GM12878 (cell line): ENCODE measurements around the gene BCOR. TPM values are rescaled to one million over a fixed set of nuclear protein-coding genes. Genes with fewer than 3 reads are reported as not detected.

Experiments used
- ATAC-seq: fragments of 200-7000 bp; cut with Tn5 transposase; 3 replicates; pipeline ENCODE4 v1.9.1; 2020; ENCODE audit warnings: mild to moderate bottlenecking, moderate library complexity
- BruUV-seq: library from RNA; stranded (reverse); fragments of 400-500 nt; replicated peaks from 2 replicates; lab custom pipeline; 2021; lab: Mats Ljungman, UMichigan
- CTCF ChIA-PET: fragments of 300-600 bp; sonication (Branson Sonifier 250); formaldehyde crosslinking; extraction: SDS; loops from one replicate; lab custom pipeline; 2021; ENCODE audit warnings: inconsistent platforms; lab: Yijun Ruan, JAX
- POLR2A ChIA-PET: fragments of 350-600 bp; formaldehyde crosslinking; extraction: SDS; loops from one replicate; lab custom pipeline; 2021; ENCODE audit warnings: inconsistent platforms; lab: Charles Lee
- RAD21 ChIA-PET: fragments of 300-600 bp; sonication (Branson Sonifier 250); formaldehyde crosslinking; loops from one replicate; lab custom pipeline; 2023; ENCODE audit warnings: antibody characterized with exemption; ENCODE audit not compliant: unreplicated experiment; lab: Charles Lee
- SMC1A ChIA-PET: fragments of 300-600 bp; sonication (Branson Sonifier 250); formaldehyde crosslinking; loops from one replicate; lab custom pipeline; 2023; ENCODE audit not compliant: unreplicated experiment, uncharacterized antibody; lab: Charles Lee
- DNase-seq: peaks from one replicate; pipeline ENCODE4 v3.0.0-alpha.2; 2011; ENCODE audit warnings: low read depth, low spot score
- FAIRE-seq: peaks from 3 replicates; lab custom pipeline; 2011; peaks lifted over from hg19 to GRCh38; lab: Jason Lieb, UNC
- H2AFZ ChIP-seq: 2 replicates; pipeline ENCODE4 v1.6.0; 2011; ENCODE audit warnings: low read depth, low read length, control low read depth; ENCODE audit not compliant: control insufficient read depth
- H3K27ac ChIP-seq: 2 replicates; pipeline ENCODE4 v1.5.1; 2011; ENCODE audit warnings: control low read depth; ENCODE audit not compliant: control insufficient read depth, insufficient read depth
- H3K27me3 ChIP-seq, 2 experiments: replicated peaks in 1 of 2; 2 replicates each; pipeline versions ENCODE4 v1.6.0 to v1.6.1; 2011; ENCODE audit warnings: low read length in 1 of 2; ENCODE audit not compliant: control insufficient read depth in 2 of 2, insufficient read depth in 2 of 2
- H3K36me3 ChIP-seq, 2 experiments: 2 replicates each; pipeline ENCODE4 v1.5.1; 2011; ENCODE audit warnings: low read length in 1 of 2; ENCODE audit not compliant: control insufficient read depth in 2 of 2, insufficient read depth in 2 of 2
- H3K4me1 ChIP-seq: 2 replicates; pipeline ENCODE4 v1.6.1; 2011; ENCODE audit warnings: mild to moderate bottlenecking, low read length, moderate library complexity, mixed read lengths; ENCODE audit not compliant: control insufficient read depth, insufficient read depth
- H3K4me2 ChIP-seq: 2 replicates; pipeline ENCODE4 v1.6.0; 2011; ENCODE audit warnings: control low read depth; ENCODE audit not compliant: control insufficient read depth, insufficient read depth
- H3K4me3 ChIP-seq: fragments of 200-600 bp; sonication (generic); 2 replicates; pipeline ENCODE4 v1.5.1; 2016
- H3K79me2 ChIP-seq: 2 replicates; pipeline ENCODE4 v1.6.0; 2011; ENCODE audit warnings: low read length; ENCODE audit not compliant: control insufficient read depth, insufficient read depth
- H3K9ac ChIP-seq: 2 replicates; pipeline ENCODE4 v1.8.0; 2011; ENCODE audit warnings: low read length, control low read depth, mixed read lengths; ENCODE audit not compliant: control insufficient read depth, insufficient read depth
- H3K9me3 ChIP-seq: replicated peaks from 3 replicates; pipeline ENCODE4 v1.5.1; 2011; ENCODE audit warnings: mild to moderate bottlenecking, low read length; ENCODE audit not compliant: control insufficient read depth, insufficient read depth
- H4K20me1 ChIP-seq: 2 replicates; pipeline ENCODE4 v1.6.0; 2011; ENCODE audit not compliant: control insufficient read depth, insufficient read depth
- ESRRA ChIP-seq: IDR thresholded peaks from 2 replicates; pipeline ENCODE4 v1.6.1; 2012; ENCODE audit warnings: mild to moderate bottlenecking, low read length, improper control_type of control experiment
- WGBS: methylation state at CpG from one replicate; pipeline ENCODE4 v1.1.6; 2016; ENCODE audit warnings: low lambda C conversion rate; ENCODE audit not compliant: insufficient replicate concordance, insufficient coverage; ENCODE audit errors: missing lambda C conversion rate; 5-methylcytosine and 5-hydroxymethylcytosine counted together
- in situ Hi-C: fragments of 300-500 bp; cut with MboI; formaldehyde crosslinking; loops from 9 replicates; pipeline ENCODE4 v1.14.3; 2018; ENCODE audit warnings: mixed read lengths
- intact Hi-C: fragments of 100-400 bp; cut with micrococcal nuclease; formaldehyde crosslinking; loops from one replicate; pipeline ENCODE4 v1.14.2; 2022; ENCODE audit not compliant: unreplicated experiment
- polyA plus RNA-seq, 11 experiments: library from polyadenylated mRNA; depleted of rRNA in 4 of 11; unstranded in 6 of 11; stranded (reverse) in 5 of 11; fragments of >200 nt; fragmentation: Nextera tagmentation in 4 of 11; fragmentation: Illumina TruSeq in 1 of 11; extraction: Ambion mirVana in 4 of 11; extraction: Trizol in 1 of 11; gene quantifications; 1 replicate in 1 of 11; 2 replicates in 10 of 11; pipeline versions ENCODE4 v1.2.1 to v1.2.3, GENCODE V29; 2011 to 2016; ENCODE audit warnings: inconsistent platforms in 2 of 11, missing spikeins in 2 of 11, low read depth in 1 of 11
- total RNA-seq, 4 experiments: library from RNA; depleted of rRNA in 3 of 4; stranded (reverse); fragments of >200 nt in 3 of 4; fragmentation: Illumina TruSeq in 1 of 4; extraction: Trizol in 1 of 4; gene quantifications; 2 replicates each; pipeline versions ENCODE4 v1.2.1 to v1.2.3, GENCODE V29; 2013 to 2021
- TF ChIP-seq, protein P1 (sequence below): fragments of 450-650 bp; IDR thresholded peaks from 2 replicates; pipeline ENCODE4 v1.6.1; 2016; ENCODE audit warnings: mild to moderate bottlenecking

Gene BCOR
- total and polyA plus RNA-seq, 10 of the 15 experiments (the other 5 are each of a cell fraction or from before 2014, with no cell fraction given) = 5.1 to 16.4 (median 10.1) TPM

DNA sequence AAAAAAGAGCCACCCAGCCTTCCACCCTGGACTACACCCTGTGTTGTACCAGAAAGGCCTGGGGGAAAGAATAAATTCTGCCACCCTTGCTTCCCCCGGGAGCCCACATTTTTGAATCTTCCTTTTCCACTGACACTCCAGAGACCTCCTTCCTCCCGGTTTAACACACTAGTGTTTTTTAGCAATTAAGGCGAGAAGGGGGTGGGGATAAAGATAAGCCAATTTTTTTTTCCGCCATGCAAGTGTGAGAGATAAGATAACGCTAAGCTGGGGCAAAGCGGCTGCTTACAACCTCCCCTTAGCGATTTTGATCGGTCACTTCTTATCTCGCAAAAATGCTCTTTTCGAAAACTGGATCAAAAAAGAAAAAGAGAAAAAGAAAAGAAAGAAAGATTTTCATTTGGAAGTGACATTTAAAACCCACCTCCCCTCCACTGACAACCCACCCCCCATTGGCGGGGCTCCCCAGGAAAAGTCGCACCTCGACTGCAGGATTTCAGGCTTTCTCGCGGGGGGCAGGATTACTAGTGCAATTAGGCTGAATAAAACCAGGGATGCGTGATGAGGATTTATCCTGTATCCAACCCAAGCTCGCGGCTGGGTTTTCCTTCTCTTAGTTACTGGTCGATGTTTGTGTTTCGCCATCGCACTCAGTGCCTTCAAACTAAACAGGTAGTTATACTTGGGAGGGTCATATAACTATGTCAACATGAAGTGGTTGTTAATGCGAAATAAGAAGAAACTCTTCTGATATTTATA lies 6.0 kb upstream of the BCOR start:
- POLR2A ChIA-PET = no interaction called here

More for the DNA sequence above, 6.0 kb upstream of the BCOR start:
- TF ChIP-seq ESRRA = no peak
- TF ChIP-seq, protein P1, sequence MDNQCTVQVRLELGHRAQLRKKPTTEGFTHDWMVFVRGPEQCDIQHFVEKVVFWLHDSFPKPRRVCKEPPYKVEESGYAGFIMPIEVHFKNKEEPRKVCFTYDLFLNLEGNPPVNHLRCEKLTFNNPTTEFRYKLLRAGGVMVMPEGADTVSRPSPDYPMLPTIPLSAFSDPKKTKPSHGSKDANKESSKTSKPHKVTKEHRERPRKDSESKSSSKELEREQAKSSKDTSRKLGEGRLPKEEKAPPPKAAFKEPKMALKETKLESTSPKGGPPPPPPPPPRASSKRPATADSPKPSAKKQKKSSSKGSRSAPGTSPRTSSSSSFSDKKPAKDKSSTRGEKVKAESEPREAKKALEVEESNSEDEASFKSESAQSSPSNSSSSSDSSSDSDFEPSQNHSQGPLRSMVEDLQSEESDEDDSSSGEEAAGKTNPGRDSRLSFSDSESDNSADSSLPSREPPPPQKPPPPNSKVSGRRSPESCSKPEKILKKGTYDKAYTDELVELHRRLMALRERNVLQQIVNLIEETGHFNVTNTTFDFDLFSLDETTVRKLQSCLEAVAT = 0 out of 2 replicates have a peak, but pooled peaks have one; percentile 16
- TF ChIP-seq, all 136 proteins: peak for 1
- ATAC-seq = no peak
- no peak overlapping the region for H3K4me3 ChIP-seq
- ChIA-PET CTCF (no interaction called here), RAD21 (no interaction called here), SMC1A (interaction anchor here (1.3 kb wide), 1 partner anchor 10 kb away, joined by 3 read pairs; no protein-coding TSS in a partner anchor)
- peaks cover 15% of the 10 kb centered on the region; the same call in 1 of the 2 replicates for H3K4me1 ChIP-seq
- 69% methylated on average over 22 of the region's 22 CpGs for WGBS
- no peak for FAIRE-seq
- H4K20me1 ChIP-seq = no peaks in the 10 kb centered on the region
- H3K27me3 ChIP-seq = no peaks in the 10 kb centered on the region; a peak in 1 of 4 replicates
- H3K9ac ChIP-seq = no peak overlapping the region
- no peak overlapping the region for H3K27ac ChIP-seq
- no peaks in the 10 kb centered on the region; the same call in 2 of the 3 replicates for H3K9me3 ChIP-seq
- BruUV-seq = no TSS peak
- intact Hi-C loops (no loop called here), in situ Hi-C loops (no loop called here)
- no peak for DNase-seq
- H3K36me3 ChIP-seq = no peaks in the 10 kb centered on the region
- H3K79me2 ChIP-seq = peaks cover 4% of the 10 kb centered on the region
- no peak overlapping the region for H2AFZ ChIP-seq
- no peak overlapping the region for H3K4me2 ChIP-seq
